K562 (cell line): ENCODE measurements around the gene PPP1R36. TPM values are rescaled to one million over a fixed set of nuclear protein-coding genes. Genes with fewer than 3 reads are reported as not detected.

ENCODE experiments used
- ATAC-seq: fragments of 200-7000 bp; cut with Tn5 transposase; 3 replicates; pipeline ENCODE4 v1.9.1; 2020; ENCODE audit warnings: moderate library complexity
- BruUV-seq: library from RNA; stranded (reverse); fragments of 400-500 nt; replicated peaks from 2 replicates; lab custom pipeline; 2021; lab: Mats Ljungman, UMichigan
- CTCF ChIA-PET: fragments of 300-600 bp; formaldehyde crosslinking; extraction: SDS; loops from one replicate; lab custom pipeline; 2021; ENCODE audit warnings: low intra/inter-chr PET ratio; lab: Yijun Ruan, JAX
- POLR2A ChIA-PET: fragments of 300-600, 350-650 bp; sonication (Branson Sonifier 250); formaldehyde crosslinking; extraction: SDS; loops from one replicate; lab custom pipeline; 2021; ENCODE audit warnings: antibody characterized with exemption, inconsistent platforms; lab: Yijun Ruan, JAX
- DNase-seq, 4 experiments: peaks; one replicate each; pipeline versions ENCODE4 v3.0.0 to v3.0.0-alpha.2; 2011 to 2018; ENCODE audit warnings: low spot score in 3 of 4, mixed read lengths in 3 of 4; ENCODE audit errors: extremely low read depth in 1 of 4
- FAIRE-seq: peaks from 2 replicates; lab custom pipeline; 2011; peaks lifted over from hg19 to GRCh38; lab: Jason Lieb, UNC
- H2AFZ ChIP-seq: 2 replicates; pipeline ENCODE4 v1.6.0; 2011; ENCODE audit warnings: low read depth, low read length, control low read depth, inconsistent platforms
- H3K27ac ChIP-seq: fragments of 200-600 bp; 3 replicates; pipeline ENCODE4 v1.8.0; 2011; ENCODE audit warnings: low read depth, mild to moderate bottlenecking, control low read depth, inconsistent platforms, low read length, moderate library complexity, mixed read lengths; ENCODE audit errors: extremely low read depth
- H3K27me3 ChIP-seq, 2 experiments: fragments of 300-600 bp in 1 of 2; 2 replicates in 1 of 2; 3 replicates in 1 of 2; pipeline versions ENCODE4 v1.6.0 to v1.8.0; 2011; ENCODE audit warnings: inconsistent platforms in 2 of 2, low read length in 2 of 2, mild to moderate bottlenecking in 1 of 2, mixed read lengths in 1 of 2, moderate library complexity in 1 of 2; ENCODE audit not compliant: control insufficient read depth in 2 of 2, insufficient read depth in 2 of 2
- H3K36me3 ChIP-seq: fragments of 300-600 bp; 3 replicates; pipeline ENCODE4 v1.8.0; 2011; ENCODE audit warnings: mild to moderate bottlenecking, low read length, inconsistent platforms; ENCODE audit not compliant: control insufficient read depth, insufficient read depth
- H3K4me1 ChIP-seq, 2 experiments: fragments of 200-600 bp in 1 of 2; replicated peaks in 1 of 2; 2 replicates in 1 of 2; 3 replicates in 1 of 2; pipeline versions ENCODE4 v1.5.1 to v1.8.0; 2011; ENCODE audit warnings: inconsistent platforms in 2 of 2, low read length in 2 of 2, mild to moderate bottlenecking in 1 of 2, mixed read lengths in 1 of 2, moderate library complexity in 1 of 2; ENCODE audit not compliant: control insufficient read depth in 2 of 2, insufficient read depth in 2 of 2
- H3K4me2 ChIP-seq: 2 replicates; pipeline ENCODE4 v1.6.1; 2011; ENCODE audit warnings: low read length, control low read depth, inconsistent platforms, mixed read lengths; ENCODE audit not compliant: insufficient read depth
- H3K4me3 ChIP-seq: fragments of 200-600 bp; sonication (generic), shearing (Covaris generic); 2 replicates; pipeline ENCODE4 v1.5.1; 2016; ENCODE audit warnings: control low read depth, inconsistent platforms
- H3K79me2 ChIP-seq: fragments of 200-600 bp; 3 replicates; pipeline ENCODE4 v1.8.0; 2011; ENCODE audit warnings: low read length, inconsistent platforms; ENCODE audit not compliant: control insufficient read depth, insufficient read depth
- H3K9ac ChIP-seq, 2 experiments: 2 replicates each; pipeline versions ENCODE4 v1.6.0 to v1.6.1; 2011; ENCODE audit warnings: low read depth in 2 of 2, low read length in 2 of 2, control low read depth in 1 of 2, inconsistent platforms in 1 of 2, mild to moderate bottlenecking in 1 of 2, mixed read lengths in 1 of 2; ENCODE audit not compliant: insufficient read depth in 1 of 2
- H3K9me1 ChIP-seq: one replicate; pipeline ENCODE4 v1.6.0; 2011; ENCODE audit warnings: inconsistent platforms, mild to moderate bottlenecking, low read length, moderate library complexity; ENCODE audit not compliant: control insufficient read depth, insufficient read depth
- H3K9me3 ChIP-seq: replicated peaks from 2 replicates; pipeline ENCODE4 v1.5.1; 2011; ENCODE audit warnings: low read depth, low read length, inconsistent platforms; ENCODE audit not compliant: control insufficient read depth, insufficient read depth
- H4K20me1 ChIP-seq: replicated peaks from 2 replicates; pipeline ENCODE4 v1.6.1; 2011; ENCODE audit warnings: low read length, inconsistent platforms, mixed read lengths; ENCODE audit not compliant: control insufficient read depth, insufficient read depth
- CBFB ChIP-seq: sonication (generic); formaldehyde crosslinking; IDR thresholded peaks from 2 replicates; pipeline ENCODE4 v1.4.0; 2020; ENCODE audit warnings: mild to moderate bottlenecking, missing genetic modification reagents
- CBX5 ChIP-seq: IDR thresholded peaks from 2 replicates; pipeline ENCODE4 v1.6.1; 2014; ENCODE audit warnings: low read depth, borderline replicate concordance
- HNRNPL ChIP-seq: fragments of 200-400 bp; formaldehyde crosslinking; IDR thresholded peaks from 2 replicates; pipeline ENCODE4 v1.6.1; 2017; ENCODE audit warnings: low read depth, mild to moderate bottlenecking, low read length
- RBM14 ChIP-seq: fragments of 200-400 bp; formaldehyde crosslinking; IDR thresholded peaks from 2 replicates; pipeline ENCODE4 v1.6.1; 2018; ENCODE audit warnings: low read depth, mild to moderate bottlenecking, low read length, moderate library complexity, borderline replicate concordance; ENCODE audit not compliant: insufficient read depth
- SLC30A9 ChIP-seq: fragments of 250-450 bp; sonication (Bioruptor Pico); IDR thresholded peaks from 2 replicates; pipeline ENCODE4 v1.8.0; 2022; ENCODE audit warnings: mild to moderate bottlenecking, moderate library complexity
- YBX1 ChIP-seq: fragments of 450-650 bp; IDR thresholded peaks from 2 replicates; pipeline ENCODE4 v1.7.1; 2016; ENCODE audit warnings: mild to moderate bottlenecking
- ZNF316 ChIP-seq: fragments of 450-650 bp; IDR thresholded peaks from 2 replicates; pipeline ENCODE4 v1.6.1; 2016
- WGBS: fragments of 100-300 bp; shearing (Covaris generic); methylation state at CpG from one replicate; pipeline ENCODE4 v1.1.6; 2016; ENCODE audit warnings: low coverage, mixed read lengths; ENCODE audit not compliant: insufficient coverage; ENCODE audit errors: missing lambda C conversion rate; 5-methylcytosine and 5-hydroxymethylcytosine counted together
- in situ Hi-C: fragments of 300-500 bp; cut with MboI; formaldehyde crosslinking; loops from 4 replicates; pipeline ENCODE4 v1.15.0; 2018; ENCODE audit warnings: inconsistent platforms, mixed read lengths
- intact Hi-C: fragments of 100-400 bp; cut with micrococcal nuclease; formaldehyde crosslinking; loops from 2 replicates; pipeline ENCODE4 v1.14.2; 2022
- polyA plus RNA-seq, 8 experiments: library from polyadenylated mRNA; depleted of rRNA in 4 of 8; stranded (reverse) in 5 of 8; unstranded in 3 of 8; fragments of >200 nt; fragmentation: Nextera tagmentation in 2 of 8; fragmentation: Illumina TruSeq in 1 of 8; extraction: Ambion mirVana in 2 of 8; extraction: Trizol in 1 of 8; gene quantifications; 2 replicates each; pipeline versions ENCODE4 v1.2.1 to v1.2.3, GENCODE V29; 2011 to 2014; ENCODE audit warnings: inconsistent platforms in 1 of 8, missing spikeins in 1 of 8
- total RNA-seq, 7 experiments: library from RNA; depleted of rRNA in 6 of 7; stranded (reverse); fragments of >200 nt in 6 of 7; fragmentation: Illumina TruSeq in 2 of 7; extraction: Trizol in 2 of 7; gene quantifications; 2 replicates each; pipeline versions ENCODE4 v1.2.1 to v1.2.3, GENCODE V29; 2011 to 2021; ENCODE audit warnings: low replicate concordance in 1 of 7
- TF ChIP-seq, protein P1 (sequence below), 2 experiments: fragments of 450-650 bp in 1 of 2; sonication (generic) in 1 of 2; formaldehyde crosslinking; conservative IDR thresholded peaks; 2 replicates each; pipeline versions ENCODE4 v1.4.0 to v1.8.1; 2020 to 2022; ENCODE audit warnings: mild to moderate bottlenecking in 1 of 2, missing genetic modification reagents in 1 of 2
- TF ChIP-seq, protein P2 (sequence below): fragments of 450-650 bp; IDR thresholded peaks from 2 replicates; pipeline ENCODE4 v1.7.0; 2016; ENCODE audit warnings: borderline replicate concordance
- TF ChIP-seq, protein P3 (sequence below), 2 experiments: fragments of 450-650 bp in 1 of 2; sonication (generic) in 1 of 2; formaldehyde crosslinking in 1 of 2; IDR thresholded peaks; 2 replicates each; pipeline versions ENCODE4 v1.7.1 to v1.9.0; 2016 to 2022; ENCODE audit warnings: inconsistent platforms in 1 of 2, mild to moderate bottlenecking in 1 of 2, missing genetic modification reagents in 1 of 2

The PPP1R36 gene
- total and polyA plus RNA-seq, 9 of the 15 experiments (the other 6 are each of a cell fraction or from before 2014, with no cell fraction given), result 0.29 TPM; not detected in 8

DNA sequence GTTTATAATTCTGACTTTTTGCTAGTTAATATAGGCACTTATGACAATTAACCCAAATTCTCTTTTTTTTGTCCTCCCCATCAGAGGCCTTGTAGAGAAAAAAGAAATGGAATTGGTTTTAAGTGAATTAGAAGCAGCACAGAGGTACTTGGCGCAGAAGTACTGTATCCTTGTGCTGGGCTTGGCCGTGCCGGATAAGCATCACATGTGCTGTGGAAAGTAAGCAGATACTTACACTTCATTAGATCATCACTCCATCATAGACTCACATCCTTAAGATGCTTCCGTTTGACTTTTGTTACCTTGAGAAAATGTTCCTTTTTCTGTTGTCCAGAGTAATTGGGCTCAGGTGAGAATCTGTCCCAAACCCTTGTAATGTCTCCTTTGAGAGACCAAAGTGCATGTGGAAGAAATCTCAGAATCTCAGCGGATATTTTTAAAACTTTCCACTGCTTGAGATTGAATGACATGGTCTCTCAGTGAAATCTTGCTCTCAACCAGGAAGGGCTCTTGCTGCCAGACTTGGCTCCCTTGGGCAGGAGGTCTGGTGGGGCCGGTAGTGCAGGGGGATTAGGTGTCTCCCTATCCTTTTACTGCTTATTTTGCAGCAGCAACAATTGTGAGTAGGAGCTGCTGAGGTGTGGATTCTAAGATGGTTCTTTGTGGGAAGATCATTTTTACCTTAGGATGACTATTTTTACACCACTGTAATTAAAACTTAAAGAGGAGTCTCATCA is 24.8 kb downstream of the PPP1R36 start:
- ChIA-PET POLR2A (no interaction called here), CTCF (no interaction called here)
- BruUV-seq, result no TSS peak
- no peak for DNase-seq
- Histone ChIP-seq H2AFZ (no peak overlapping the region), H3K79me2 (no peaks in the 10 kb centered on the region), H3K9ac (no peak overlapping the region), H3K9me3 (no peaks in the 10 kb centered on the region), H4K20me1 (no peaks in the 10 kb centered on the region), H3K4me2 (no peak overlapping the region), H3K36me3 (no peaks in the 10 kb centered on the region), H3K27ac (no peak overlapping the region), H3K9me1 (no peaks in the 10 kb centered on the region), H3K4me1 (no peaks in the 10 kb centered on the region), H3K4me3 (no peak overlapping the region), H3K27me3 (peaks cover 2 to 12% of the 10 kb centered on the region in 2 experiments; a peak in 4 of 5 replicates)
- in situ Hi-C loops, result no loop called here
- intact Hi-C loops, result no loop called here
- 4% methylated on average over 6 of the region's 6 CpGs for WGBS
- no peak for ATAC-seq
- no peak for FAIRE-seq
- TF ChIP-seq SLC30A9 (CRISPR knock-in tag) (no peak), CBFB (no peak), YBX1 (no peak), CBX5 (no peak), HNRNPL (no peak), ZNF316 (no peak), RBM14 (no peak)
- TF ChIP-seq, protein P1, sequence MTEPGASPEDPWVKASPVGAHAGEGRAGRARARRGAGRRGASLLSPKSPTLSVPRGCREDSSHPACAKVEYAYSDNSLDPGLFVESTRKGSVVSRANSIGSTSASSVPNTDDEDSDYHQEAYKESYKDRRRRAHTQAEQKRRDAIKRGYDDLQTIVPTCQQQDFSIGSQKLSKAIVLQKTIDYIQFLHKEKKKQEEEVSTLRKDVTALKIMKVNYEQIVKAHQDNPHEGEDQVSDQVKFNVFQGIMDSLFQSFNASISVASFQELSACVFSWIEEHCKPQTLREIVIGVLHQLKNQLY (CRISPR knock-in tag; conservative IDR thresholded peaks at IDR 0.05), result no peak
- TF ChIP-seq, protein P2, sequence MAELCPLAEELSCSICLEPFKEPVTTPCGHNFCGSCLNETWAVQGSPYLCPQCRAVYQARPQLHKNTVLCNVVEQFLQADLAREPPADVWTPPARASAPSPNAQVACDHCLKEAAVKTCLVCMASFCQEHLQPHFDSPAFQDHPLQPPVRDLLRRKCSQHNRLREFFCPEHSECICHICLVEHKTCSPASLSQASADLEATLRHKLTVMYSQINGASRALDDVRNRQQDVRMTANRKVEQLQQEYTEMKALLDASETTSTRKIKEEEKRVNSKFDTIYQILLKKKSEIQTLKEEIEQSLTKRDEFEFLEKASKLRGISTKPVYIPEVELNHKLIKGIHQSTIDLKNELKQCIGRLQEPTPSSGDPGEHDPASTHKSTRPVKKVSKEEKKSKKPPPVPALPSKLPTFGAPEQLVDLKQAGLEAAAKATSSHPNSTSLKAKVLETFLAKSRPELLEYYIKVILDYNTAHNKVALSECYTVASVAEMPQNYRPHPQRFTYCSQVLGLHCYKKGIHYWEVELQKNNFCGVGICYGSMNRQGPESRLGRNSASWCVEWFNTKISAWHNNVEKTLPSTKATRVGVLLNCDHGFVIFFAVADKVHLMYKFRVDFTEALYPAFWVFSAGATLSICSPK, result no peak
- TF ChIP-seq, protein P3, sequence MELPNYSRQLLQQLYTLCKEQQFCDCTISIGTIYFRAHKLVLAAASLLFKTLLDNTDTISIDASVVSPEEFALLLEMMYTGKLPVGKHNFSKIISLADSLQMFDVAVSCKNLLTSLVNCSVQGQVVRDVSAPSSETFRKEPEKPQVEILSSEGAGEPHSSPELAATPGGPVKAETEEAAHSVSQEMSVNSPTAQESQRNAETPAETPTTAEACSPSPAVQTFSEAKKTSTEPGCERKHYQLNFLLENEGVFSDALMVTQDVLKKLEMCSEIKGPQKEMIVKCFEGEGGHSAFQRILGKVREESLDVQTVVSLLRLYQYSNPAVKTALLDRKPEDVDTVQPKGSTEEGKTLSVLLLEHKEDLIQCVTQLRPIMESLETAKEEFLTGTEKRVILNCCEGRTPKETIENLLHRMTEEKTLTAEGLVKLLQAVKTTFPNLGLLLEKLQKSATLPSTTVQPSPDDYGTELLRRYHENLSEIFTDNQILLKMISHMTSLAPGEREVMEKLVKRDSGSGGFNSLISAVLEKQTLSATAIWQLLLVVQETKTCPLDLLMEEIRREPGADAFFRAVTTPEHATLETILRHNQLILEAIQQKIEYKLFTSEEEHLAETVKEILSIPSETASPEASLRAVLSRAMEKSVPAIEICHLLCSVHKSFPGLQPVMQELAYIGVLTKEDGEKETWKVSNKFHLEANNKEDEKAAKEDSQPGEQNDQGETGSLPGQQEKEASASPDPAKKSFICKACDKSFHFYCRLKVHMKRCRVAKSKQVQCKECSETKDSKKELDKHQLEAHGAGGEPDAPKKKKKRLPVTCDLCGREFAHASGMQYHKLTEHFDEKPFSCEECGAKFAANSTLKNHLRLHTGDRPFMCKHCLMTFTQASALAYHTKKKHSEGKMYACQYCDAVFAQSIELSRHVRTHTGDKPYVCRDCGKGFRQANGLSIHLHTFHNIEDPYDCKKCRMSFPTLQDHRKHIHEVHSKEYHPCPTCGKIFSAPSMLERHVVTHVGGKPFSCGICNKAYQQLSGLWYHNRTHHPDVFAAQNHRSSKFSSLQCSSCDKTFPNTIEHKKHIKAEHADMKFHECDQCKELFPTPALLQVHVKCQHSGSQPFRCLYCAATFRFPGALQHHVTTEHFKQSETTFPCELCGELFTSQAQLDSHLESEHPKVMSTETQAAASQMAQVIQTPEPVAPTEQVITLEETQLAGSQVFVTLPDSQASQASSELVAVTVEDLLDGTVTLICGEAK (IDR thresholded peaks at IDR 0.05), result no peak
- TF ChIP-seq, protein P3 (CRISPR knock-in tag; IDR thresholded peaks at IDR 0.05), result no peak
